Activated gamma-delta T cell treated with Interleukin-2 at 50 U/mL for 16 hours (primary cell): ENCODE measurements around the gene FAM149A.

Experiments
- DNase-seq: peaks from one replicate; pipeline ENCODE4 v3.0.0-alpha.2; 2020

FAM149A gene

GRCh38 chr4:186104114-186104889 is at the start of gene FAM149A:
TSS of gene FAM149A (plus strand) at chr4:186104704.
- peak; percentile 17 for DNase-seq

- DNase-seq: no peak
These were observed 46.1 kb upstream of the FAM149A start for GRCh38 chr4:186058253-186058979.

DNA sequence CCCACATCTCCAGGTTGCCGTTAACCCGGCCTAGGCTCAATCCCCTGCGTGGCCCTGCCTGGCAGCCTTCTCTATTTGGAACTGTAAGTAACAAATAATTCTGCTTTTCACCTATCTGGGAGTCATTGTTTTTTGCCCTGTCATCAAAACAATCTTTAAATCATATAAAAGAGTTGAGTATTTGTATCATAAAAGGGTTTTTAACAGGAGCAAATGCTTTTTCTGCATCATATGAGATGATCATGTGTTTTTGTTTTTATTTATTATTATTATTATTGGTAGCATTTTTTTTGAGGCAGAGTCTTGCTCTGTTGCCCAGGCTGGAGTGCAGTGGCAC is 45.6 kb upstream of the FAM149A start:
- no peak for DNase-seq

DNA sequence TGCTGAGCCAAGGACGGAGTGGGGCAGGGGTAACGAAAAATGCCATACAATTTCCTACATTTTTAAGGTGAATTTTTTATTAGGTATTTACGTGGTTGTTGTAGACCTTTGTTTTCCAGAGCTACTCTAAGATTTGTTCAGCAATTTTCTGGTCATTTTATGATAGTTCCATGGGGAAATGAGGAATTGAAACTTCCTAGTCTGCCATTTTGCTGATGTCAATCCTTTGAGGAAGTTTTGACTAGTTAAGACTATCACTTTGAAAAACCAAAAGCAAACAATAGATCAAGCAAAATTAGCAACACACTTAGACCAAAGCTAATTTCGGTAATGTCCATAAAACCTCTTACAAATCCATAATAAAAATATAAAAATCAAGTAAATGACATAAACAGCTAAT is 42.6 kb upstream of the FAM149A start:
- DNase-seq: no peak

GRCh38 chr4:186067757-186068385 is 36.6 kb upstream of the FAM149A start:
- peak; percentile 7 for DNase-seq

DNA sequence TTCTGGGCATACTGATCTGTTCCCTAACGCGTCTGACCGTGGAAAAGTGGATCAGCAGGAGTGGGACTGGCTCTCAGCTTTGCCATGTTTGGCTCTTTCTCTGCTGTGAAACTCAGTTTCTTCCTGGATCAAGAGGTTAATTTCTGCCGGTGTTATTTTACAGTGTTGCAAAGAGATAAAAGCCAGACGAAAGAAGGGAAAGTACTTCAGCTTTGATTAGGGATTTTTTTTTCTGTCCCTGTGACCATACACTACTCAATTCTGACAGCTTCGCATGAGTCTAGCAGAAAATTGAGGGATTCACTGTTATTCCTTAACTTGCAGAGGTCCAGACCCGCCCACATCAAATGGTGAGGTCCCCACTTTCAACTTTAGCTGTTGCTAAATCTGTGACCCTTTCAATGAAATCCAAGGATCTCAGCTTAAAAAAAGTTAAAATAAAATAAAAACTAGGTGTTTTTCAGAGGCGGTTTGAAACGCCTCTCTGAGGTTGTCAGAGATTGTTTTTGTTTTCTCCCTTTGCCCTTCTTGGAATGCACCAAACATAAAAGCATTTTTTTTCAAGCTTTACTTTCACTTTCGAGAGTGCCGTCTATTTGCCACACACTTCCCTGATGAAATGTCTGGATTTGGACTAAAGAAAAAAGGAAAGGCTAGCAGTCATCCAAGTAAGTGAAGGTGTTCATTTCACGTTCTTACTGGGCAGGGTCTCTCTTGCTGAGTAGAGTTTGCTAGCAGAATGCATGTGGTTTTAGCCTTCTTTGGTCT is 35.7 kb upstream of the FAM149A start, which contains the start of gene TLR3:
Gene TLR3, plus strand, starts transcription at position 576 of the 768 bp plus-strand sequence. CDS start 7,464 bp downstream, outside the sequence.
- no peak for DNase-seq

DNA sequence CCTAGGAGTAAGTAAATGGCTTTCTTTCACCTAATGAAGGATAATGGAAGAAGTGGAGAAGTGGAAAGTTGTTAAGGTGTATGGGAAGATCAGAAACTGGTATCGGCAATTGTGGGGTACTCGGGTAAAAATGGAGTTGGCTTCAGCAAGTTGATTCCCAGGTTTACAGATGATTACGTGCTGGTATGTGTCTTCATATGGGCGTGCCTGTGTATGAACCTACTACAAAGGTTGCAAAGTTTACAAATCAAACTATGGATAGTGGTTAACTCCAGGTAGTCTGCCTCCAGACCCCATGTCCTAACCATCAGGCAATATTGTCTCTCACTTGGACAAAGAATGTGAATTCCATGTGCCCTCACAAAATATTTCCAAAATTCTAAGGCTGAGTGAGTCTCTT is 34.8 kb upstream of the FAM149A start:
- DNase-seq: no peak

DNA sequence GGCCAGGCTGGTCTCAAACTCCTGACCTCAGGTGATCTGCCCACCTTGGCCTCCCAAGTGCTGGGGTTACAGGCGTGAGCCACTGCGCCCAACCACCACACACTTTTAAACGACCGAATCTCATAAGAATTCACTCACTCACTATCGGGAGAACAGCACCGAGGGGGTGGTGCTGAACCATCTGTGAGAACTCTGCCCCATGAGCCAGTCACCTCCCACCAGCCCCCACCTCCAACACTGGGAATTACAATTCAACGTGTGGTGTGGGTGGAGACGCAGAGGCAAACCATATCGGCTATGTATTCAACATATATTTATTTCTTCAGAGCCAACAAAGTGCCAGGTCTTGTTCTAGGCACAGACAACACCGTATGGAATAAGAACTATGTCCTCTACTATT is 32.0 kb upstream of the FAM149A start:
- no peak for DNase-seq

DNA sequence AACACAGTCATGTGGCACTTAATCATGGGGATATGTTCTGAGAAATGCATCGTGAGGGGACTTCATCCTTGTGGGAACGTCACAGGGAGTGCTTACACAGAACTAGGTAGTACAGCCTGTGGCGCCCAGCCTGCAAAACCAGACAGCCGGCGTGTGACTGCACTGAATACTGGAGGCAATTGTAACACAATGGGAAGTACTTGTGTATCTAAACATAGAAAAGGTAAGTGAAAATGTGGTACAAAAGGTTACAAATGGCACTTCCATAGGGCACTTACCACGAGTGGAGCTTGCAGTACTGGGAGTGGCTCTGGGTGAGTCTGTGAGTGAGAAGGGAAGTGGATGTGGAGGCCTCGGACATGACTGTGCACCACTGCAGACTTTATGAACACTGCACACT is 30.3 kb upstream of the FAM149A start:
- DNase-seq: no peak

- no peak for DNase-seq
These were observed 25.4 kb upstream of the FAM149A start for GRCh38 chr4:186078981-186079638.

GRCh38 chr4:186079694-186080093 is 24.8 kb upstream of the FAM149A start:
- no peak for DNase-seq

GRCh38 chr4:186081202-186081807 is 23.2 kb upstream of the FAM149A start:
- no peak for DNase-seq

GRCh38 chr4:186082221-186082620 is 22.3 kb upstream of the FAM149A start:
- no peak for DNase-seq

DNA sequence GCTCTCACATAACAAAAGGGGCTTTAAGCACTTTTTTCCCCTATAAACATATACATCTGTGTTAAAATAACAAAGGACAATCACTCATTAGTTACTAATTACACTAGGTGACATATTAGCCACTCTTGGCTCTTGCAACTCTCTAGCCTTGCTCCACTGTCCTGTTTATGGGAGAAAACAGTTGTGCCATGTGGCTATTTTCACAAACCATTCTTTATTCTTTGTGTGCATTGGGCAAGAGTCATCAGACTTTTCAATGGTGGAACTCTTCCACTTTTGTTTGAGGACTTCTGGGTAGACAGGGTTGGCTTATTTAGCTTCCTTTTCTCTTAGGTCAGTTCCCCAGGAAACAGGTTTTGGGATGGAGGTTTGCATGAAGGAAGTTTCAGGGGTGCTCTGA is 16.0 kb upstream of the FAM149A start:
- DNase-seq: no peak

DNA sequence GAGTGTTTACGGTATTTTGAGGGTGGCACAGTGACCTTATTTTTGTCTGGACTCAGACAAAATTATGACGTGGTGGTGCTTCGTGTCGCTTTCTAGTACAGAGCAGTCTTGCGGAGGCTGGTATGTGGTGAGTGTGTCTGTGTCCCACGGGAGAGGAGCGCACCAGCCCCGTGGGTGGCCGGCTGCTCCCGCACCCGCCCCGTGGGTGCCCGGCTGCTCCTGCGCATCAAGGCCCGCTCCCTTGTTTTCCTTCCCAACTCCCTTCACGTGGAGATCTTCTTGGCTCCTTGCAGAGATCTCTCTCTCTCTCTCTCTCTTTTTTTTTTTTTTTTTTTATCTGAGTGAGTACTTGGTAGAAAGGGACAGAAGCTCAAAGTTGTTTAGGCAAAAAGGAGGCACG is 12.2 kb upstream of the FAM149A start:
- DNase-seq: no peak

DNA sequence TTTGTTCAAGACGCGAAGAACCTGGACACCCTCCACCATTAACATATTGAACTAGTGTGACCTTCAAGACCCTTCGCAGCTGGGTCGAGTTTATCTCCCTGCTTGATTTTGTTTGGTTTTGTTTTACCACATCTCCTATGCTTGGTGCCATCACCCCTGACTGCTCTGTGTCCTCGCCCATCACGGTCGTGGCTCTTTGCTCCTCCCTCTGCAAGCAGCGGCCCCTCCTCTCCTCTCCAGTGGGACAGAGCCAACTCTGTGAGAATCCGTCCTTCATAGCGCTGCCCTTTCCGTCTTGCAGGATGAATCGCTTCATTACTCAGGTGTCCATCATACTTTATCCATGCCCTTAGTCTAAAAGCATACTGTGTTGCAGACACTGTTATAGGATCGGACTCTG is 9.1 kb upstream of the FAM149A start:
- DNase-seq: no peak

DNA sequence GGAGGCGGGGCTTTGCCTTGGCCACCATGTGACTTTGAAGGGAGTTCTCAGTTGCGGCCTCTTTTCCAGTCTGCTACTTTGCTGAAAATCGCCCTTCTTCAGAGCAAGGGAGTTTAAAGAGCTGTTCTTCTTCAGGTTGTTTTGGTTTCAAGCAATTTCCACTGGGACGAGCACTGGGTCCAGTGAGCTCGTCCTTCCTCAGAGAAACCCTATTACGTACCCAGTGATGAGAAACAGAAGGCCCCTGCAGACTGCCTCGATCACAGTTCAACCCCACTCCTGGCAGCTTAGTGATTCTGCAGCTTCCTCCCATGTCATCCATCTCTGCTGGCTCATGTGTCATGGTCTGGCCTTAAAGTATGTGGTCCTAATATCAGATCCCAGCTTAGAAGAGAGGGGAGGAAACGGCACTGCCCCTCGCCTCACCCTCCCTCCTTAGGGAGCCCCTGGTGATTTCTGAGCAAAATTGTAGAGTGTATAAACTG is 7.8 kb upstream of the FAM149A start:
- no peak for DNase-seq

GRCh38 chr4:186097386-186097785 is 7.1 kb upstream of the FAM149A start:
- DNase-seq: no peak

DNA sequence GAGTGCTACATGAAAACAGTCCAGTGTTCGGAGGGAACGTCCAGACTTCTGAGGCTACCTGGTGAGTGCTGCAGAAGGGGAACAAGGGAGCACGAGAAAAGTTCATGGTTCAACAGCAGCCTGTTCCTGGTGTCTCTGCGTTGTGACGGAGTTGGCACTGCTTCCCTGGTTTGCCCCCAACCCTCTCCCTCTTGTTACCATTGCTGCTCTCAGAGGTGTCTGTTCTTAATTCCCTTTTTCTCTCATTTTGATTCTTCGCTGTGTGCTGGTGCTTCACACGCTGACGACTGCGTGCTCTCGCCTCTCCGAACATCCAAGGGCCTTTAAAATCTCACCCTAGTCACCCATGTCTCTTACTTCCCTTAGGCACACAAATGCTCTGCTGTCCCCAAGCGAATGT is 1.6 kb upstream of the FAM149A start:
- DNase-seq: no peak

- DNase-seq: no peak
These were observed 564 bp downstream of the FAM149A start for GRCh38 chr4:186104890-186105646.

- DNase-seq: no peak
These were observed 1.3 kb downstream of the FAM149A start for GRCh38 chr4:186105647-186106321.
